ENCODE data around the gene EBF4.
A peak's percentile ranks its signal among the peaks of the same experiment; 100 is the strongest.

The EBF4 gene, protein sequence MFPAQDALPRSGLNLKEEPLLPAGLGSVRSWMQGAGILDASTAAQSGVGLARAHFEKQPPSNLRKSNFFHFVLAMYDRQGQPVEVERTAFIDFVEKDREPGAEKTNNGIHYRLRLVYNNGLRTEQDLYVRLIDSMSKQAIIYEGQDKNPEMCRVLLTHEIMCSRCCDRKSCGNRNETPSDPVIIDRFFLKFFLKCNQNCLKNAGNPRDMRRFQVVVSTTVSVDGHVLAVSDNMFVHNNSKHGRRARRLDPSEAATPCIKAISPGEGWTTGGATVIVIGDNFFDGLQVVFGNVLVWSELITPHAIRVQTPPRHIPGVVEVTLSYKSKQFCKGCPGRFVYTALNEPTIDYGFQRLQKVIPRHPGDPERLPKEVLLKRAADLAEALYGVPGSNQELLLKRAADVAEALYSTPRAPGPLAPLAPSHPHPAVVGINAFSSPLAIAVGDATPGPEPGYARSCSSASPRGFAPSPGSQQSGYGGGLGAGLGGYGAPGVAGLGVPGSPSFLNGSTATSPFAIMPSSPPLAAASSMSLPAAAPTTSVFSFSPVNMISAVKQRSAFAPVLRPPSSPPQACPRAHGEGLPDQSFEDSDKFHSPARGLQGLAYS

DNA sequence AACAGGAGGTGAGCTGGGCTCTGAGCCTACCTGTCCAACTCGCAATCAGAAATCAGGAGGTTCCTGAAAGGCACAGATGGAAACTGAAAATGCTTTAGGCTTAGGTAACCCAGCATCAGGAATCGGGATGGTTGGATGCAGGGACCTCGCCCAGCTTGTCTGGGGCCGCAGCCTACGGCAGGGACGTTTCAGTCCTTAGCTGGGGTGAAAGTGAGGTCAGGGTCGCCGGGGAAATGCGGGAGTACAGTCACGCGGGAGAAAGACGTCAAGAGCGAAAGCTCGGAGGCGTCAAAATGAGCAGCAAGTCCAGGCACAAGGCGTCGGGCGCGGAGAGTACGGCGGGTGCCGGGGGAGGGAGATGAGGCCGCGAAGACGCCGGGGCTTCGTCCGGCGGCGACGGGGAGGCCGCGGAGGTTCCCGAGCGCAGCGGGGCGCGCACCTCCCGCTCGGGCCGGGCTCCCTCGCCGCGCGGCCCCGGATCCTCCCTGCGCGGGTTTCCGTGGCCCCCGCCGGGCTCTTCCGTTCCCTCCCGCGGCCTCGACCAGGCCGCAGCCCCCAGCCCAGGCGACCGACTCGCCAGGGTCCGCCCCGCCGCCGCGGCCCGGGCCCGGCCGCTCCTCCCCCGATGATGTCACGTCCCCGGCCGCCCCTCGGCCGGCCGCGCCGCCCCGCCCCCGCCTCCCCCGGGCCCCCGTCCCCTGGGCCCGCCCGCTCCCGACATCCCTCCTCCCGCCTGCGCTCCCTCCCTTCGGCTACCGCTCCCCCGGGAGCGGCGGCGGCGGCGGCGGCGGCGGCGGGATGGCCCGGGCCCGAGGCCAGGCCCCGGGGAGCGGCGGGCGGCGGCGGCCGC lies at the start of gene EBF4:
Gene EBF4, plus strand, starts transcription at position 745 of the 850 bp plus-strand sequence. CDS start 866 bp downstream, outside the sequence.
- no peak for DNase-seq

DNA sequence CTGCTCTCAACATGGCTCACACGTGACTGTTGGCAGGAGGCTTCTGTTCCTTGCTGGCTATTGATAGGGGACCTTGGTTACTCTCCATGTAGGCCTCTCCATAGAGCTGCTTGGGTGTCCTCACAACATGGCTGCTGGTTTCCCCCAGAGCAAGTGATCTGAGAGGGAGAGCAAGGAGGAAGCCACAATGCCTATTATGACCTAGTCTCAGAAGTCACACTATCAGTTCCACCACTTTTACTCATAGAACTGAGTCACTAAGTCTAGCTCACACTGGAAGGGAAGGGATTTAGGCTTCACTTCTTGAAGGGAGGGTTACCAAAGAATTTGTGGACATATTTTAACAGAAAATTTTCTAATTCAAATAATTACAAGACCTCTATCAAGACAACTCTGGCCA lies 48.9 kb upstream of the EBF4 start:
- no peak for DNase-seq

DNA sequence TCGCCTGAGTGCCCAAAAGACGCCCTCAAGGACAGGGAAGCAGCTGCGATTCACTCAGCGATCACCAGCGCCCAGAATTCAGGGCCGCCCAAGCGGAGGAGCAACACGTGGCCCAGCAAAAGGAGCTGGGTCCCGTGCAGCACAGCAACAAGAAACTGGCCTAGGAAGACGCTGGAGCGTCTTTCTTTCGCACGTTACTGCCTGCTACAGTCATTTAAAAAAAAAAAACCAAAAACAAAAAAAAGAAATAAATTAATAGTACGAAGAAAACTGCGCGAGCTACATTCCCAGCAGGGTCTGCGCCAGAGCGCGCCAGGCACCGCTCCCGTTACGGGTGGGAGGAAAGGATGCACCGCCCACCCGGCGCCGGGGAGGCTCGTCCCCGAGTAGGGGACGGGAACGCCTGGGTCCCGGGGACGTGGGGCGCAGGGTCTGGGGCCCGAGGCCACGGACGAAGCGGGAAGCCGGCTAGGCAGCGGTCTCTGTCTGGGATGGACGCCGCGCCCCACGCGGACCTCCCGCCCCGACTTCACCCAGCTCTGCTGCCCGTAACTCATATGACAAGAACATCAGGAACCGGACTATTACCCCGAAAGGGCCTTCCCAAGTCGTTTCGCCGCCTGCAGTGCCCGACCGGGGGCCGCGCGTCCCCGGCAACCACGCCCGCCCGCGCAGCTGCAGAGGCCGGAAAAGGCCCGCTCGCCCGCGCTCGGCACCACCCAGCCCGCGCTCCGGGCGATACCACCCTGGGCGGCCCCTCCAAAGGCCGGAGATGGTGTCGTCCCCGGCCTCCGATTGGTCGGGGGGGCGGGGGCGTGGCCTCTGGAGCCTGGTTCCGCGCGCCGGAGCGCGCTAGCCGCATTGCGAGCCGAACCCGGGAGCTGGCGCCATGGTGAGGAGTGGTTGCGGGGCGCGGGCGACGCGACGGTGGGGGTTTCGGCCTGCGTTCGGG lies 40.5 kb upstream of the EBF4 start, which contains the start of gene NOP56:
Gene NOP56, plus strand, starts transcription at position 861 of the 952 bp plus-strand sequence. Its CDS starts 29 bp downstream, at position 890.
- DNase-seq: peak; percentile 92

DNA sequence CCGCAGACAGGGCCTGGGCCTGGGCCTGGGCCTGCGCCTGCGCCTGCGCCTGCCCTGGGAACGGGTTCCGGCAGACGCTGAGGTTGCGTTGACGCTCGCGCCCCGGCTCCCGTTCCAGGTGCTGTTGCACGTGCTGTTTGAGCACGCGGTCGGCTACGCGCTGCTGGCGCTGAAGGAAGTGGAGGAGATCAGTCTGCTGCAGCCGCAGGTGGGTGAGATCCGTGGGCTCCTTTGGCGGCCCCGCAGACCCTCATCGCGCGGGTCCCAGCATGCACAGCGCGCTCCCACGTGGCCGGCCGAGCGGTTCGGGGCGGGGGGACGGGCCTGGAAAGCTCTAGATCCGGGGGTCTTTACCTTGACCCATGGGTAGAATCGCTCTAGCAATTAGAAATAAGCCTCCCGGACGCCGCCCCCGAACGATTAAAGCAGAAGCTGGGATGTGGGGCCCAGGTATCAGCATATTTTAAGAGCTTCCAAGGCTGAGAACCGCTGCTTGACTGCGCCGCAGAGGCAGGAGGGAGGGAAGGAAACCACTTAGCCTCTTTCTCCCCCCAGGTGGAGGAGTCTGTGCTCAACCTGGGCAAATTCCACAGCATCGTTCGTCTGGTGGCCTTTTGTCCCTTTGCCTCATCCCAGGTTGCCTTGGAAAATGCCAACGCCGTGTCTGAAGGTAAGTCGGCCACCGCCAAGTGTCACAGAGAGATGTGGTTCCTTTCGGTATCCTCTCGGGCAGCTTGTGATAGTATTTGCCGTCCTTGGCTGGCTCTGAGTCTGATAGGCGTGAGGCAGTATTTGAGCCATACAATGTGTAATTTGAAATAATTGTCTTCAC lies 39.6 kb upstream of the EBF4 start:
- peak; percentile 20 for DNase-seq

DNA sequence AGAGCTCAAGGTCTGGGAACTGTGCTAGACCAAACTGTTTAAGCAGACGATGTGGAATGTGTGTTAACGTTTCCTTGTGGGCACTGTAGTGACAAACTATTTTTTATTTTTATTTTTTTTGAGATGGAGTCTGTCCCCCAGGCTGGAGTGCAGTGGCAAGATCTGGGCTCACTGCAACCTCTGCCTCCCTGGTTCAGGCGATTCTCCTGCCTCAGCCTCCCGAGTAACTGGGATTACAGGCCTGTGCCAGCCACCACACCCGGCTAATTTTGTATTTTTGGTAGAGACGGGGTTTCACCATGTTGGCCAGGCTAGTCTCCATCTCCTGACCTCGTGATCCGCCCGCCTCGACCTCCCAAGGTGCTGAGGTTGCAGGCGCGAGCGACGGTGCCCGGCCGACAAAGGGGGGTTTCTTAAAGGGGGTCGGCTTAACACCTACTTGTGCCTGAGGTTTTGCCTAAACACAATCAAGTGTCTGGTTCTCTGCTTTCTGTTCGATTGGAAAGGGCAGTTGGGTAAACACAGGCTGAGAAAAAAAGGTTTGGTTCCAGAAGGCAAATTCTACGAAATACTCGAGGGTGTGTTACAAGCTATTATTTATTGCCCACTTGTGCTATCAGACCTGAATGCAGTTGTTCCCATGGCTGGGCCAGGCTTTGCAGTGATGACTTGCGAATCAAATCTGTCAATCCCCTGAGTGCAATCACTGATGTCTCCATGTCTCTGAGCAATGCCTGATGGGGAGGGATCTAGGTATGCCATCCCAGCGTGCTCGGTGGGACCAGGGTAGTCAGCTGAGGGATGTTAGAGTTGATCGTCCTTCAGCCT lies 38.8 kb upstream of the EBF4 start:
- DNase-seq: no peak

DNA sequence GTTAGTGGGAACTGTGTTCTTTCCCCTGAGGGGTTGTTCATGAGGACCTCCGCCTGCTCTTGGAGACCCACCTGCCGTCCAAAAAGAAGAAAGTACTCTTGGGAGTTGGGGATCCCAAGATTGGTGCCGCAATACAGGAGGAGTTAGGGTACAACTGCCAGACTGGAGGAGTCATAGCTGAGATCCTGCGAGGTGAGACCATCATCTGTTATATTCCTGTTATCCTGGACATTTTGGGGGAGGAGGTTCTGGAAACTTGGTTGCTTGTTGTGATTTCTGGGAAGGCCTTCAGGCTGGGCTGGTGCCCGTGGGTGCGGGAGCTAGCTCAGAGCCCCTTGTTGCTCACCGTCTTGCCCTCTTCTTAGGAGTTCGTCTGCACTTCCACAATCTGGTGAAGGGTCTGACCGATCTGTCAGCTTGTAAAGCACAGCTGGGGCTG lies 38.2 kb upstream of the EBF4 start:
- no peak for DNase-seq

DNA sequence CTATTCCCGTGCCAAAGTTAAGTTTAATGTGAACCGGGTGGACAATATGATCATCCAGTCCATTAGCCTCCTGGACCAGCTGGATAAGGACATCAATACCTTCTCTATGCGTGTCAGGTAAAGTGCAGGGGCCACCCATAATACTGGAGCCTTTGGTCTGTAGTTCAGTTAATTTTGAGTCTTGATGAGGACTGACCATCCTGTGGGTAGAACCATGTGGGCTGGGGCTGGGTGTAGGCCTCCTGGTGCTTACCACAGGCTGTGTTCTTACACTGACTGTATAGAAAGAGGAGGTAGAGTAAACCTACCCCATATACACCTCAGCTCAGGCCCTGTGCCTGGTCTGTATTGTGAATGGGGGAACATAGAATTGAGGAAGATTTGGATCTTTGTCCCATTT lies 37.7 kb upstream of the EBF4 start:
- DNase-seq: no peak

DNA sequence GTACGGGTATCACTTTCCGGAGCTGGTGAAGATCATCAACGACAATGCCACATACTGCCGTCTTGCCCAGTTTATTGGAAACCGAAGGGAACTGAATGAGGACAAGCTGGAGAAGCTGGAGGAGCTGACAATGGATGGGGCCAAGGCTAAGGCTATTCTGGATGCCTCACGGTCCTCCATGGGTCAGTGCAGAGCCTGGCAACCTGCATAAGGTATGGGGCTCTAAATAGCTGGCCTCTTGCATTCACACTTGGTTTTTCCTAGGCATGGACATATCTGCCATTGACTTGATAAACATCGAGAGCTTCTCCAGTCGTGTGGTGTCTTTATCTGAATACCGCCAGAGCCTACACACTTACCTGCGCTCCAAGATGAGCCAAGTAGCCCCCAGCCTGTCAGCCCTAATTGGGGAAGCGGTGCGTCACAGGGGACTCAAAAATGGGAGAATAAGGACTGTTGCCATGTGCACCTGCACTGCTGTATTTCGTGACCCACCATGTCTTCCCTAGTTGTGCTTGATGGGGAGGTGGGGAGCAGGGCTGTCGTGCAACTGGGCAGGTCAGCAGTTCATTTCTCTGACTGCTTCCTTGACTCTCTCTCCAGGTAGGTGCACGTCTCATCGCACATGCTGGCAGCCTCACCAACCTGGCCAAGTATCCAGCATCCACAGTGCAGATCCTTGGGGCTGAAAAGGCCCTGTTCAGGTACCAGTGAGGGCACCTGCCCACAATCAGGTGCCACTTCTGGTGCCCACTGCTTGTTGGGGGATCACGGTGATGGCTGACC lies 37.1 kb upstream of the EBF4 start:
- no peak for DNase-seq

DNA sequence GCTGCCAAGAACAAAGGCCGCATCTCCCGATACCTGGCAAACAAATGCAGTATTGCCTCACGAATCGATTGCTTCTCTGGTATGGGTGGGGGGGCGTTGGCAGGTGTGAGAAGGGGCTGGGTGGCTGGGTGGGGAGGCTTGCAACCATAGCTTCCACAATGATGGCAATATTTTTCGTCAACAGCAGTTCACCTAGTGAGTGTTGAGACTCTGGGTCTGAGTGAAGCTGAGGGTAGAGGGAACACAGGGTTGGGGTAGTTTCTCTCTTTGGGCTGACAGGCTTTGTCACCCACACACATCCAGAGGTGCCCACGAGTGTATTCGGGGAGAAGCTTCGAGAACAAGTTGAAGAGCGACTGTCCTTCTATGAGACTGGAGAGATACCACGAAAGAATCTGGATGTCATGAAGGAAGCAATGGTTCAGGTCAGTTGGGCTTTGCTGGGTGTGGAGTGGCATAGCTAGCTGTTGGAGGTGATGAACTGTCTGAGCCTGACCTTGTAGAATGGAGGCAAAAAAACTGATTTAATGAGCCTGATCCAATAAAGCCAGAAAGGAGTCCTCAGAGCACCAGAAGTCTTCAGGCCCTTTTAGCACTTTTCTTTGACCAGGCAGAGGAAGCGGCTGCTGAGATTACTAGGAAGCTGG lies 36.0 kb upstream of the EBF4 start:
- no peak for DNase-seq

DNA sequence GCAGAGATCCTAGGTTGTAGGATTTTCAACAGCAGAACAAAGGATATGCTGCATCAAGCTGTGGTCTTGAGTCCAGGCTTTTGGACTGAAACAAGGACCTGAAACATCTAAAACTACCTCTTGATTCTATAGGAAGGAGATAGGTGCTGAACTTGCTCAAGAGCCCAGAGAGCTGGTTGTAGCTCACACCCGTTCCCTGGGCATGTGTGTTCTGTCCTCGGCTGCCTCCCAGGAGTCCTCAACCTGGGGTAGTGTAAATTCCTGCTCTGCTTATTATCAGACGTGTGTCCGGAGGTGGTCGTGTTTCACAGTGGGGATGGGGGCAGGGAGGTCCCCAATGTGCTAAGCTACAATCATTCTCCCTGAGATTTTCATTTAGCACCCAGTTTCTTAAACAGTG lies 35.3 kb upstream of the EBF4 start:
- no peak for DNase-seq

DNA sequence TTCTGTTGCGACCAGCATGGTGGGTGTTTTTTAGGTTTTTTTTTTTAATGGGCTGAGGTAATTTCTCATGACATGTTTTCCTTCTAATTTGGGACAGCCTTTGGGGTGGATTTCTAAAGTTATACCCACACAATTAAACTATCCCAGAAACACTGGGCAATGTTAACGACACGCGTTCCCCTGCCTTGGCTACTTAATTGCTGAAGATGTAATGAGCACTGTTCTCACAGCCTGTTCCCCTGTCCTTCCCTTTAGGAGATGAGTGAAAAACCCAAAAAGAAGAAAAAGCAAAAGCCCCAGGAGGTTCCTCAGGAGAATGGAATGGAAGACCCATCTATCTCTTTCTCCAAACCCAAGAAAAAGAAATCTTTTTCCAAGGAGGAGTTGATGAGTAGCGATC lies 34.9 kb upstream of the EBF4 start:
- DNase-seq: no peak

DNA sequence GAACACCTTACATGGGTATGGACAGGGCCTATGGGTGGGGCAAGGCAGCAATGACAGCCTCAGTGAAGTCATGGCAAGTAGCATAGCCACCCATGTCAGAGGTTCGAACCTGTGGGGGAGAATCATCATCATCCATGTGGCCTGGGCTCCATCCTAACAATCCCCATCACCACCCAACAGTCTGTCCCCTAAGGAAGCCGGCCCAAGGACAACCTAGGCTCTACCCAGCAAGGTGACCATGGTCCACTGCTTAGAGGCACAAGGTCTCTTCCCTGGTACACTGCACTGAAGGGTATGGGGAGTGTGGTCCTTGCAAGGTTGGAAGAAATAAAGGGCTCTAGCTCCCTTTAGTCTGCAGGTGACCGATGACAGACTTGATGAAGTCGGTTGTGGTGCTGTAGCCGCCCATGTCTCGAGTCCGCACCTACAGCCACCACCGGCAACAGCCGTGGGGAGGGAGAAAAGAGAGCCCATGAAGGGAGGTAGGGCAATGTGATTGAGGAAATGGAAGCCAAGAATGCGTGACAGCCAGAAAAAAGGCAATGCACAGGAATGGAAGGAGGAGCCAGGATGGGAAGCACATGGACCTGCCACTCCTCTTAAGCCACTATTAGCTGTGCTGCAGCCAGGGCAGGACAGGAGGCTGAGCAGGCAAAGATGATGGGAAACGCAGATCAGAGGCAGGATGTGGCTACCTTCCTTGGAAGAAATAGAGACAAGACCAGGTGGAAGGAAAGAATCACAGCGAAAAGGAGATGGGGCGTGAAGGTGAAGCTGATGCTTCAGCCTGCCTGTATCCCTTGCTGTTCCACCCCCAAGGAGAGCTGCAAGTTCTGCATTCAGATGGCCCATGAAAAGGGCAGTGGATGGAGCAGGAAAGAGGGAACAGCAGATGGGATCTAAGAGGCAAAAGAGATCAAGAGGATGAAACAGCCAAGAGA lies 33.9 kb upstream of the EBF4 start:
- no peak for DNase-seq

DNA sequence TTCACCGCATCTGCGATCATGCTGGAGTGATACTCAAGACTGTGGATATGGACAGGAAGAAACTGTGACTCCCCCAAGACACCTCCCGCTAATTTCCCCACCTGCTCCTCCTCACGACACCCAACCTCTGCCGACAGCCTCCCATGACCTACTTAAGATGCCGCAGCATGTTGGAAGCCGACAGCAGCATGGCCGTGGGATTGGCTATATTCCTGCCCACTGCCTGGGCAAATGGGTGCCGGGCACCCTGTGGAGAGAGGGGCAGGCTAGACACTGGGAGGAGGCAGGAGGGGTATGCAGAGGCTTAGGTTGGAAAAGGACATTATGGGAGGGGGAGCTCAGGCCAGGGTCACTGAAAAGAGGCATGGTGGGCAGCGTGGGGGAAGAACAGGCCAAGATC lies 33.0 kb upstream of the EBF4 start:
- DNase-seq: no peak

DNA sequence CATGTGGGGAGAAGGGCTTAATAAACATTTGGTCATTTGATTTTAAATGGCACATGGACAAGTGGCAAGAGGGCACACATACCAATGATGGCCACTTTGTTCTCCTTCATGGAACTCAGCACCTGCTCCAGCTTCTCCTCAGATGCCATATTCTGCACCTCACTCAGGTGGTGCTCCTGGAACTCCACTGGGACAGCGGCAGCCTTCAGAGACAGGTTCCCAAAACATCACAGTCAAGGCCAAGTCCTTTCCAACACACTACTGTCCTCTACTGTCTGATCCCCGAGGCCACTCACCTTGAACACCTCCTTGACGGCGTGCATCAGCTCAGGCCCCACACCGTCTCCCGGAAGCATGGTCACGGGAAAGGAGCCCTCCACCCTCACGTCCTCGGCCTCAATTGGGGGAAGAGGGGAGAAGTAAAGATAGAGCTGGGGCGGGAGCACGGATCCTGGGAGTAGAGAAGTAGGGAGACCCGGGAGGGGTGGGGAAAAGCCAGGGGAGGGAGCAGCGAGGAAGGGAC lies 29.2 kb upstream of the EBF4 start:
- no peak for DNase-seq

DNA sequence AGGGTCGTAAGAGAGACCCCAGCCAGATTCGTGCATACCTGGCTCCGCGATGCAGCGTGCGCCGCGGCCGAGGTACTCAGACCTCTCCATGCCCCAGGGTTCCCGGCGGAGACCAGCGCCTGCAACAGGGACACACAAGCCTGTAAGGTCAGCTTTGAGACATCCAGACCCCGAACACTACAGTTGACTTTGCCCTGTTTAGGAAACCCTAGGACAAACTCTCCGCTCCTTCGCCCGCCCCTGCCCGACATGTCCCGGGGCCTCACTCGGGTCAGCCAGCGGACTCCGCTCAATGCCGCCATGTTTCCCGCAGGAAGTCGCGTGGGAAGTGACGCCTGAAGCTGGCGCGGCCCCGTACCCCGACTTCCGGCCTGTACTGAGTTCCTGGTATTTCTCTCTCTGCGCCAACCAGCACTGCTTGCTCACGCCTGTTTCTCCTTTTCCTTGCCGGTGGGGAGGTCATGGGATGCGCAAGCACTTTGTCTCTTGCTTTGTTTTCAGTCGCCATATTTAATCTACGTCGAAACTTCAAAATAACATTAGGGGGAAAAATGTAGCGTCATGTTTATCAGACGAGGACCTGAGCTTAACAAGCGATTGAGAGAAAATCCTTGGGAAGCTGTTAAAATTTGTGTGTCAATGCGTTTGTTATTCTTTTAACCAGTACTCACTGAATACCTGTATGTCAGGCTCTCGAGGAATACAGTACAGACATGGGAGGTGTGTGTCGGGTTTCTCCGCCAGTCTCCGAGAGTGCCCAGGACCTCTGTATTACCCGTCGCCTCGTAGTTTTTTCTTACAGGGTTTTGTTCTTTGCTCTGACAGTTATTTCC lies 28.5 kb upstream of the EBF4 start, which contains the start of gene IDH3B:
Gene IDH3B, minus strand, starts transcription at position 330 of the 833 bp plus-strand sequence. Its CDS starts 28 bp downstream, at position 302.
- DNase-seq: peak; percentile 87

DNA sequence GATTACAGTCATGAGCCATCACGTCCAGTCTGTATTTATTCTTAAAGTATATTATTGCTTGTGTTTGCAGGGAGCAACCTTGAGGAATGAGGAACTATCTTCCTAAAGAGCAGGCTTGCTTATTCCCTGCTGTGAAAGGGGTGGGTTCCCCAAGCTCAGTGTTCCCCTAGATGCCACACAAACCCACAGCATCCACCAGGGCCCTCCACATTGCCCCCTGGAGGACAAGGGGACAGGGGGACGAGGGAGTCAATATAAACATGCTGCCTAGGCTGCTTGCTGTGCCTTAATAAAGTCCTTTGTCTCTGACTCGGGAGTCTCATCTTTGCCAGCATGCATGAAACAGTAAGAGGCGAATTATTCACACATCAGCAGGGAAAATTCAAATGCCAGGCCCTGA lies 20.6 kb upstream of the EBF4 start:
- no peak for DNase-seq
